Thymus (tissue), 11 donors: ENCODE results near the gene CHAC2. TPM values are rescaled to one million over a fixed set of nuclear protein-coding genes. Genes with fewer than 3 reads are reported as not detected.

ENCODE experiments used
- DNase-seq, 9 donors: peaks; one replicate each; pipeline ENCODE4 v3.0.0-alpha.2; 2013; ENCODE audit warnings: low spot score in 9 of 9, low read depth in 6 of 9, missing footprints in 1 of 9
- H3K27ac ChIP-seq, 2 donors: one replicate each; pipeline ENCODE4 v1.5.1; 2013; ENCODE audit warnings: control low read depth in 1 of 2, low read depth in 1 of 2, low read length in 1 of 2, mild to moderate bottlenecking in 1 of 2, moderate library complexity in 1 of 2
- H3K27me3 ChIP-seq, 2 donors: one replicate each; pipeline ENCODE4 v1.5.1; 2013; ENCODE audit warnings: low read length in 1 of 2; ENCODE audit not compliant: control insufficient read depth in 2 of 2, insufficient read depth in 1 of 2
- H3K36me3 ChIP-seq, 2 donors: one replicate each; pipeline ENCODE4 v1.5.1; 2013; ENCODE audit warnings: low read length in 1 of 2, mild to moderate bottlenecking in 1 of 2, moderate library complexity in 1 of 2; ENCODE audit not compliant: control insufficient read depth in 2 of 2, insufficient read depth in 2 of 2
- H3K4me1 ChIP-seq, 2 donors: one replicate each; pipeline ENCODE4 v1.5.1; 2013; ENCODE audit warnings: low read length in 2 of 2; ENCODE audit not compliant: control insufficient read depth in 2 of 2, insufficient read depth in 2 of 2
- H3K4me3 ChIP-seq, 2 donors: one replicate each; pipeline ENCODE4 v1.5.1; 2013; ENCODE audit warnings: low read length in 2 of 2, control low read depth in 1 of 2, mild to moderate bottlenecking in 1 of 2
- H3K9me3 ChIP-seq, 2 donors: one replicate each; pipeline ENCODE4 v1.5.1; 2013; ENCODE audit warnings: low read length in 1 of 2, mild to moderate bottlenecking in 1 of 2; ENCODE audit not compliant: control insufficient read depth in 2 of 2, insufficient read depth in 1 of 2
- WGBS: extraction: QIAGEN DNeasy Blood & Tissue Kit; methylation state at CpG from one replicate; pipeline ENCODE4 v1.1.7; 2013; 5-methylcytosine and 5-hydroxymethylcytosine counted together
- polyA plus RNA-seq: library from polyadenylated mRNA; stranded (reverse); fragments of 200-250 nt; gene quantifications from one replicate; pipeline ENCODE4 v1.2.3, GENCODE V29; 2013
- total RNA-seq: library from RNA; stranded (reverse); fragments of 120-200 nt; gene quantifications from one replicate; pipeline ENCODE4 v1.2.4, GENCODE V29; 2013
- donor health status: healthy.

CHAC2 gene
- total and polyA plus RNA-seq, 2 donors: 3.7 to 8.1 TPM

DNA sequence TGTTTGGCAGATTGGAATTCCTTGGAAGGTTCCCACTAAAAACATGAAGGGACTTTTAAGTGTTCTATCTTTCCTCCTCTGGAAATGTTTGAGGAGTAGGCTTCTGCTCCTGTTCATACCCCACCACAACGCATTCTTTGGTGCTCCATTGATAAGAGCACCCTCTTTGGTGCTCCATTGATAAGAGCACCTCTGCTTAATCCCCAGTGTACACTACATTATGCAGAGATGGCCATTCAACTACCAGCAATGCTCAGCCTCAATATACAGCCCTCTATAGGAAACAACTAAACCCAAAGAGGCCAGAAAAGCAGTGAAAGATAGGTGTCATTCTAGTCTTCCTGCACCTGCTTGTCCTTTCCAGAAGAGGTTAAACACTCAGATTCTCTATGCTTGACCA, 1.8 kb upstream of the CHAC2 start:
- H3K27me3 ChIP-seq: no peaks in the 10 kb centered on the region
- no peak overlapping the region for H3K4me3 ChIP-seq
- H3K27ac ChIP-seq: no peak overlapping the region
- no peak for DNase-seq
- 98% methylated on average over 1 of the region's 1 CpG for WGBS
- peaks cover 15 to 21% of the 10 kb centered on the region in 2 donors for H3K36me3 ChIP-seq
- H3K9me3 ChIP-seq: no peaks in the 10 kb centered on the region
- H3K4me1 ChIP-seq: peaks cover 2% of the 10 kb centered on the region in 2 donors

DNA sequence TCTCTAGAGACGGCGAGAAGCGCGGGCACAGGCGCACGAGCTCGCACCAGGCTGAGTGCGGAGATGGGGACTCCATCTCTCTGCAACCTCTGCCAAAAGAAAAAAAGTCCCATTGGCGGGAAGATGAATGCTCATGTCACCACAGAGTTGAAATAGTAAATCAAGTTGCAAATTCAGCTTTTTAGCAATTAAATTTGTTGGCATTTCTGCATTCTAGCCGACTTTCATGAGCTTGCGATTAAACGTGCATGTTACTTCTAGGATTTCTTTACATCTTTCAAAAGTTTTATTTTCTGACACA, 588 bp downstream of the CHAC2 start:
- no peak for DNase-seq
- no peaks in the 10 kb centered on the region for H3K9me3 ChIP-seq
- H3K4me1 ChIP-seq: peaks cover 2% of the 10 kb centered on the region in 2 donors
- H3K27ac ChIP-seq: peak overlapping the region; percentile 76 to 88
- H3K4me3 ChIP-seq: peak overlapping the region; percentile 83 to 95
- H3K36me3 ChIP-seq: peaks cover 5 to 17% of the 10 kb centered on the region in 2 donors
- H3K27me3 ChIP-seq: no peaks in the 10 kb centered on the region
- 2% methylated on average over 12 of the region's 12 CpGs for WGBS

GRCh38 chr2:53769318-53769945, 1.8 kb downstream of the CHAC2 start:
- DNase-seq: no peak
- Histone ChIP-seq H3K9me3 (no peaks in the 10 kb centered on the region), H3K4me1 (peaks cover 2% of the 10 kb centered on the region in 2 donors), H3K27me3 (no peaks in the 10 kb centered on the region), H3K27ac (no peak overlapping the region), H3K4me3 (no peak overlapping the region), H3K36me3 (peaks cover under 1 to 15% of the 10 kb centered on the region in 2 donors)
- 95% methylated on average over 15 of the region's 15 CpGs for WGBS

DNA sequence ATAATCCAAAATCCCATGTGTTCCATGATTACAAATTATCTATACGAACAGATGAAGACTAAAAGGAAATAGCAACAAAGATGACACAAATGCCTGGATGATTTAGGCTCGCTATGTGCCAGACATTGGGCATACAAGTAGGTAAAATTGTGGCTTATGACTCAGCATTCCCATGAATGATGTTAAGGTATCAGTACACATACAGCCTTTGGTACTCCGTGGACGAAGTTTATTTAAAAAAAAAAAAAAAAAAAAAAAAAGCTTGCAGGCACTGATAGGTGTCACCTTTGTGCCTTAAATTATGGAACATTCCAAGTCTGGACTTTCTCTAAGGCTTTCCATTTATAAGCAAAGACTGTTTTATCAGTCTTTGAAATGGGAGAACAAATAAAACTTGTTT, 2.7 kb downstream of the CHAC2 start:
- no peak overlapping the region for H3K27ac ChIP-seq
- no peaks in the 10 kb centered on the region for H3K27me3 ChIP-seq
- WGBS: 81% methylated on average over 4 of the region's 4 CpGs

GRCh38 chr2:53777134-53777533, 9.5 kb downstream of the CHAC2 start:
- H3K9me3 ChIP-seq: no peaks in the 10 kb centered on the region
- peaks cover 5 to 33% of the 10 kb centered on the region in 2 donors for H3K36me3 ChIP-seq
- DNase-seq: no peak
- no peak overlapping the region for H3K4me3 ChIP-seq
- WGBS: 84% methylated on average over 1 of the region's 1 CpG
- no peaks in the 10 kb centered on the region for H3K27me3 ChIP-seq
- no peak overlapping the region for H3K27ac ChIP-seq
- no peaks in the 10 kb centered on the region for H3K4me1 ChIP-seq

More for the DNA sequence above, 2.7 kb downstream of the CHAC2 start:
- Histone ChIP-seq H3K36me3 (peaks cover 0 to 9% of the 10 kb centered on the region in 2 donors), H3K4me1 (peaks cover 2% of the 10 kb centered on the region in 2 donors), H3K4me3 (no peak overlapping the region), H3K9me3 (no peaks in the 10 kb centered on the region)
- DNase-seq: no peak

DNA sequence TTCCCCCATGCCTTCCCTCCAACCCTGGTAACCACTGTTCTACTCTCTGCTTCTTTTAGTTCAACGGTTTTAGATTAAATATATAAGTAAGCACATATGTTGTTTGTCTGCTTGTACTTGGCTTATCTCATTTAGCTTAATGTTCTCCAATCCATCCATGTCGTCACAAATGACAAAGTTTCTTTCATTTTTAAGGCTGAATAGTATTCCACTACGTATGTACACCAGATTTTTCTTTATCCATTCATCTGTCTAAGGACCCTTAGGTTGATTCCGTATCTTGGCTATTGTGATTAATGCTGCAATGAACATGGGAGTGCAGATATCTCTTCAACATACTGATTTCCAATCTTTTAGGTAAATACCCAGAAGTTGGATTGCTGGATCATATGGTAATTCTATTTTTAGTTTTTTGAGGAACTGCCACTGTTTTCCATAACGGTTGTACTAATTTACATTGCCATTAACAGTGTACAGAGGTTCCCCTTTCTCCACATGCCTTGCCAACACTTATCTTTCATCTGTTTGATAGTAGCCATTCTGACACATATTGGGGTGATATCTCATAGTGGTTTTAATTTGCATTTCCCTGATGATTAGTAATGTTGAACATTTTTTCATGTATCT, 11.0 kb downstream of the CHAC2 start:
- Histone ChIP-seq H3K9me3 (no peaks in the 10 kb centered on the region), H3K4me1 (no peaks in the 10 kb centered on the region)
- WGBS: 83% methylated on average over 5 of the region's 5 CpGs

DNA sequence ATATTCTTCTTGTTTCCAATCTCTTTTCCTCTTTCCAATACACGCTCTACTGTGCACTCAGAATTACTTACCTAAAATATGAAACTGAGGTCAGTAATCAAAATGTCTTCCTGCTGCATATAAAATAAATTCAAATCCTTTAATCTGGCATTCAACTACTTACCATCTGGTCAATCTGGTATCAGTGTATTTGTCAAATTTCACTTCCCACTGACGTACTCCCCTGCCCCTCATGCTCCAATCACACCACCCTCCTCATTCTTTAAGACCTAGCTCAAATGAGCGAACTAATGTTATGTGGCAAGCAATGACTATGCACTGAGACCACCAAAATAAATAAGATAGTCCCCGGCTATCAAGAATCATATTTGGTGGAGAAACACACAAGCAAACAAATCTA, 12.5 kb downstream of the CHAC2 start:
- Histone ChIP-seq H3K9me3 (no peaks in the 10 kb centered on the region), H3K4me1 (peaks cover 4 to 5% of the 10 kb centered on the region in 2 donors), H3K27ac (no peak overlapping the region), H3K36me3 (peaks cover 5 to 31% of the 10 kb centered on the region in 2 donors), H3K4me3 (no peak overlapping the region), H3K27me3 (no peaks in the 10 kb centered on the region)
- no peak for DNase-seq
- WGBS: 97% methylated on average over 4 of the region's 4 CpGs

More for the DNA sequence above, 11.0 kb downstream of the CHAC2 start:
- no peaks in the 10 kb centered on the region for H3K27me3 ChIP-seq
- H3K27ac ChIP-seq: no peak overlapping the region
- H3K36me3 ChIP-seq: peaks cover 5 to 37% of the 10 kb centered on the region in 2 donors
- H3K4me3 ChIP-seq: no peak overlapping the region
- no peak for DNase-seq

- DNase-seq: no peak
- 95% methylated on average over 8 of the region's 8 CpGs for WGBS
- peaks cover 9 to 12% of the 10 kb centered on the region in 2 donors for H3K4me1 ChIP-seq
- no peak overlapping the region for H3K27ac ChIP-seq
- H3K9me3 ChIP-seq: no peaks in the 10 kb centered on the region
- H3K4me3 ChIP-seq: no peak overlapping the region
- no peaks in the 10 kb centered on the region for H3K27me3 ChIP-seq
- H3K36me3 ChIP-seq: peaks cover 5 to 25% of the 10 kb centered on the region in 2 donors
These were observed 15.1 kb downstream of the CHAC2 start for GRCh38 chr2:53782676-53783075.

DNA sequence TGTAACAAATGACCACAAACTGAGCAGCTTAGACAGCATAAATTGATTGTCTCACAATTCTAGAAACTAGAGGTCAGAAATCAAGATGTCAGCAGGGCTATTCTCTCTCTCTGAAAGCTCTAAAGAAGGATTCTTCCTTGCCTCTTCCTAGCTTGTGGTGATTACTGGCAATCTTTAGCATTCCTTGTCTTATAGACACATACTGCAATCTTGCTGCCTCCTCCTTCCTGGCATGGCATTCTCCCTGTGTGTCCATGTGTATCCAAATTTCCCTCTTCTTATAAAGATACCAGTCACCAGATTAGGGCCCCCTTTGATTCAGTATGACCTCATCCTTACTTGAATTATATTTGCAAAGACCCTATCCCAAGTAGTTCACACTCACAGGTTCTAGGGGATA, 16.8 kb downstream of the CHAC2 start:
- Histone ChIP-seq H3K36me3 (peaks cover 5 to 24% of the 10 kb centered on the region in 2 donors), H3K27me3 (no peaks in the 10 kb centered on the region), H3K27ac (no peak overlapping the region), H3K4me3 (no peak overlapping the region), H3K9me3 (no peaks in the 10 kb centered on the region), H3K4me1 (peaks cover 13 to 18% of the 10 kb centered on the region in 2 donors)
- no peak for DNase-seq
